Nephron (organoid): ENCODE measurements around the gene RNF26.
A peak's percentile ranks its signal among the peaks of the same experiment; 100 is the strongest.

Experiments
- H3K27ac Mint-ChIP-seq, 3 experiments: 2 replicates each; pipeline ENCODE4 v1.8.0; 2020; ENCODE audit warnings: mixed read lengths in 3 of 3, mild to moderate bottlenecking in 2 of 3, moderate library complexity in 1 of 3
- H3K27me3 Mint-ChIP-seq: 2 replicates; pipeline ENCODE4 v1.8.0; 2021; ENCODE audit warnings: low read depth, mild to moderate bottlenecking, moderate library complexity, mixed read lengths
- H3K36me3 Mint-ChIP-seq: 2 replicates; pipeline ENCODE4 v1.8.0; 2020; ENCODE audit warnings: low read depth, mixed read lengths
- H3K4me1 Mint-ChIP-seq: 2 replicates; pipeline ENCODE4 v1.8.0; 2020; ENCODE audit warnings: mixed read lengths
- H3K4me3 Mint-ChIP-seq, 3 experiments: 2 replicates each; pipeline ENCODE4 v1.8.0; 2020; ENCODE audit warnings: mild to moderate bottlenecking in 3 of 3, mixed read lengths in 3 of 3, moderate library complexity in 2 of 3
- H3K9me3 Mint-ChIP-seq: 2 replicates; pipeline ENCODE4 v1.8.0; 2020; ENCODE audit warnings: mixed read lengths
- TF ChIP-seq, protein P1 (sequence below), 3 experiments: fragments of 200-600 bp; sonication (generic); IDR thresholded peaks; one replicate each; pipeline ENCODE4 v1.5.0; 2021; ENCODE audit warnings: antibody characterized with exemption in 3 of 3; ENCODE audit not compliant: unreplicated experiment in 3 of 3

The RNF26 gene

GRCh38 chr11:119339589-119340334 is 5.4 kb downstream of the RNF26 start:
- Mint-ChIP-seq H3K36me3 (no peaks in the 10 kb centered on the region), H3K4me3 (peak overlapping the region; percentile 86 to 100 (median 99))

DNA sequence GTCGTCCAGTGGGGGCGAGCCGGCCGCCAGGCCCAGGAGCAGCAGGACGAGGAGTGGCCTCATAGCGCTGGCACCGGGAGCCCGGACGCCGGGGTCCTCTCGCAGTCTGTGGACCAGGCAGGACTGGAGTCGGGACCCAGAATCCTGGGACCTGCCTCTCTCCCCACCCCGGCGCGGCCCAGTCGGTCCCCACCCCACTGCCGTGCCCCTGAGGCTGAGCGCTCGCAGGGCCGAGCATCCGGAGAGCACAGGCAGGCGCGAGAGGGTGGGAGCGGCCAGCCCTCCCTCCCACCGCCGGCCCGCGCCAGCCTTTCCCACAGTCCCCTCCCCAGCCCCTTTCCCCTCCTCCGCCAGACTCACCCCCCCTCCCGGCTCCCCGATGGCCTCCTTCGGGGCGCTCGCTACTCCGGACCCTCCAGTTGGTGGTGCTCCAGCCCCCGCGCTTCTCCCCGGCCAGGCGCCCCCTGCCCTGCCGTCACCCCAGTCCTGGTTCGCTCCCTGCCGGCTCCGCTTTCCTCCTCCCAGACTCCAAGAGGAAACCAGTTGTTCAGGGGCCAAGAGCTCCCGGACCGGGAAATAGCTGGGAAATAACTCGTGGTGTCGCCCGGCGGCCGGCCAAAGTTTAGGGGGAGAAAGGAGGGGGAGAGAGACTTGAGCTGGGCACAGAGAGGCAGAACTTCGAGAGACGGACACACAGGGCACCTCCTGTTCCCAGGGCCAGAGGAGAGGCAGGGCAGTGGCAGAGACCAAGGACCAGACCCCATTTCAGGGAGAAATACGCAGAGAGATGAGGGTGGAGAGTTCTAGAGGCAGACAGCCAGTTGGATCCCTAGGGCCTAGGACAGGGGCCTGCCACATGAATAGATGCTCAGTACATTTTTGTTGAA is 6.3 kb downstream of the RNF26 start, which contains the start of gene C1QTNF5:
Gene C1QTNF5, minus strand, starts transcription at position 549 of the 887 bp plus-strand sequence. Its CDS starts 486 bp downstream, at position 63.
- TF ChIP-seq, protein P1, sequence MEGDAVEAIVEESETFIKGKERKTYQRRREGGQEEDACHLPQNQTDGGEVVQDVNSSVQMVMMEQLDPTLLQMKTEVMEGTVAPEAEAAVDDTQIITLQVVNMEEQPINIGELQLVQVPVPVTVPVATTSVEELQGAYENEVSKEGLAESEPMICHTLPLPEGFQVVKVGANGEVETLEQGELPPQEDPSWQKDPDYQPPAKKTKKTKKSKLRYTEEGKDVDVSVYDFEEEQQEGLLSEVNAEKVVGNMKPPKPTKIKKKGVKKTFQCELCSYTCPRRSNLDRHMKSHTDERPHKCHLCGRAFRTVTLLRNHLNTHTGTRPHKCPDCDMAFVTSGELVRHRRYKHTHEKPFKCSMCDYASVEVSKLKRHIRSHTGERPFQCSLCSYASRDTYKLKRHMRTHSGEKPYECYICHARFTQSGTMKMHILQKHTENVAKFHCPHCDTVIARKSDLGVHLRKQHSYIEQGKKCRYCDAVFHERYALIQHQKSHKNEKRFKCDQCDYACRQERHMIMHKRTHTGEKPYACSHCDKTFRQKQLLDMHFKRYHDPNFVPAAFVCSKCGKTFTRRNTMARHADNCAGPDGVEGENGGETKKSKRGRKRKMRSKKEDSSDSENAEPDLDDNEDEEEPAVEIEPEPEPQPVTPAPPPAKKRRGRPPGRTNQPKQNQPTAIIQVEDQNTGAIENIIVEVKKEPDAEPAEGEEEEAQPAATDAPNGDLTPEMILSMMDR (IDR thresholded peaks at IDR 0.05; ENCODE audit: unreplicated experiment in 3 of 3), result no peak

More at GRCh38 chr11:119339589-119340334, 5.4 kb downstream of the RNF26 start:
- peak overlapping the region in 2 of 3 experiments; percentile 29 to 67 for H3K27ac Mint-ChIP-seq
- peaks cover 48% of the 10 kb centered on the region for H3K4me1 Mint-ChIP-seq
- peaks cover 49% of the 10 kb centered on the region for H3K27me3 Mint-ChIP-seq
- TF ChIP-seq, protein P1 (IDR thresholded peaks at IDR 0.05; ENCODE audit: unreplicated experiment in 3 of 3), result peak; percentile 96 to 99 (median 97)
- no peaks in the 10 kb centered on the region for H3K9me3 Mint-ChIP-seq

GRCh38 chr11:119341222-119342022 is 7.1 kb downstream of the RNF26 start:
- Mint-ChIP-seq H3K9me3 (no peaks in the 10 kb centered on the region), H3K36me3 (no peaks in the 10 kb centered on the region), H3K4me3 (peak overlapping the region; percentile 56 to 73 (median 66)), H3K27ac (peak overlapping the region in 1 of 3 experiments; percentile 80), H3K4me1 (peaks cover 37% of the 10 kb centered on the region), H3K27me3 (peaks cover 61% of the 10 kb centered on the region)
- TF ChIP-seq, protein P1 (IDR thresholded peaks at IDR 0.05; ENCODE audit: unreplicated experiment in 3 of 3), result no peak

More for the DNA sequence above, 6.3 kb downstream of the RNF26 start, which contains the start of gene C1QTNF5:
- peaks cover 54% of the 10 kb centered on the region for H3K27me3 Mint-ChIP-seq
- H3K4me1 Mint-ChIP-seq, result peaks cover 44% of the 10 kb centered on the region
- peak within 1 kb of the TSS in 2 of 3 experiments; percentile 20 to 80 for H3K27ac Mint-ChIP-seq
- peak within 1 kb of the TSS; percentile 56 to 73 (median 66) for H3K4me3 Mint-ChIP-seq
- no peaks in the 10 kb centered on the region for H3K9me3 Mint-ChIP-seq
- no peaks in the 10 kb centered on the region for H3K36me3 Mint-ChIP-seq

DNA sequence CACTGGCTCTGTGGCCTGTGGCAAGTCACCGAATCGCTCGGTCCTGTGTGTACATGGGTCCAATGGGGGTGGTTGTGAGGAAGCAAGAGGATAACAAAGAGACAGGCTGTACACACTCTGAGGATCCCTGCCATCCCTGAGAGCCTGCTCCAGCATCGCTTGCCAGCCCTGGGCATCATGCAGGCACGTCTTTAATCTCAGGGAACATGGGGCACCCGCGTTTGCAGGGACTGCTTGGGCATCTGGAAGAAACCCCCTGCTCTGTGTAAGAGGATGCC is 7.6 kb downstream of the RNF26 start:
- peak overlapping the region in 2 of 3 experiments; percentile 54 to 56 for H3K4me3 Mint-ChIP-seq
- H3K9me3 Mint-ChIP-seq, result no peaks in the 10 kb centered on the region
- H3K4me1 Mint-ChIP-seq, result peaks cover 32% of the 10 kb centered on the region
- no peaks in the 10 kb centered on the region for H3K36me3 Mint-ChIP-seq
- TF ChIP-seq, protein P1 (IDR thresholded peaks at IDR 0.05; ENCODE audit: unreplicated experiment in 3 of 3), result no peak
- H3K27ac Mint-ChIP-seq, result no peak overlapping the region
- peaks cover 66% of the 10 kb centered on the region for H3K27me3 Mint-ChIP-seq

- H3K27me3 Mint-ChIP-seq, result peaks cover 72% of the 10 kb centered on the region
- TF ChIP-seq, protein P1 (IDR thresholded peaks at IDR 0.05; ENCODE audit: unreplicated experiment in 3 of 3), result no peak
- H3K27ac Mint-ChIP-seq, result no peak overlapping the region
- peaks cover 31% of the 10 kb centered on the region for H3K4me1 Mint-ChIP-seq
- H3K36me3 Mint-ChIP-seq, result no peaks in the 10 kb centered on the region
- H3K4me3 Mint-ChIP-seq, result peak overlapping the region in 2 of 3 experiments; percentile 54 to 56
- no peaks in the 10 kb centered on the region for H3K9me3 Mint-ChIP-seq
Observed at GRCh38 chr11:119342362-119343130, 8.2 kb downstream of the RNF26 start.
